Ureter (tissue), 1 donor: Measurements from ENCODE around the gene TRIO. TPM values are rescaled to one million over a fixed set of nuclear protein-coding genes. Genes with fewer than 3 reads are reported as not detected.
"Not testable (repeated sequence)": the region's sequence is repeated elsewhere in the genome, so short reads cannot be mapped to it uniquely, and the experiment has no call there.

Source experiments
- DNase-seq: peaks from one replicate; pipeline ENCODE4 v3.0.0-alpha.2; 2020; ENCODE audit warnings: low spot score
- total RNA-seq: library from RNA; stranded (reverse); gene quantifications from one replicate; pipeline ENCODE4 v1.2.4, GENCODE V29; 2023
- donor health status: DM: yes; HTN: yes; CAD: no.

Gene TRIO
- total RNA-seq, result 216 TPM

GRCh38 chr5:14142827-14143545 is at the start of gene TRIO:
TRIO (plus strand) TSS chr5:14143342; CDS start chr5:14143726, 384 bp downstream.
- DNase-seq, result peak; percentile 95

GRCh38 chr5:14097380-14097779 is 45.8 kb upstream of the TRIO start:
- not testable (repeated sequence) for DNase-seq

GRCh38 chr5:14097998-14098471 is 45.1 kb upstream of the TRIO start:
- DNase-seq, result no peak

- DNase-seq, result no peak
These were observed 42.9 kb upstream of the TRIO start for GRCh38 chr5:14100281-14100680.

- no peak for DNase-seq
These were observed 41.2 kb upstream of the TRIO start for GRCh38 chr5:14101922-14102321.

GRCh38 chr5:14102666-14103065 is 40.5 kb upstream of the TRIO start:
- DNase-seq, result no peak

- no peak for DNase-seq
These were observed 37.3 kb upstream of the TRIO start for GRCh38 chr5:14105718-14106410.

GRCh38 chr5:14107536-14107935 is 35.6 kb upstream of the TRIO start:
- no peak for DNase-seq

GRCh38 chr5:14108170-14108996 is 34.8 kb upstream of the TRIO start:
- DNase-seq, result peak; percentile 68

- DNase-seq, result no peak
These were observed 33.9 kb upstream of the TRIO start for GRCh38 chr5:14109041-14109747.

- no peak for DNase-seq
These were observed 33.4 kb upstream of the TRIO start for GRCh38 chr5:14109771-14110170.

GRCh38 chr5:14110196-14110595 is 32.9 kb upstream of the TRIO start:
- DNase-seq, result no peak

GRCh38 chr5:14110680-14111079 is 32.5 kb upstream of the TRIO start:
- DNase-seq, result no peak

- DNase-seq, result peak; percentile 45
These were observed 30.0 kb upstream of the TRIO start for GRCh38 chr5:14112998-14113652.

GRCh38 chr5:14114615-14115251 is 28.4 kb upstream of the TRIO start:
- DNase-seq, result no peak

- DNase-seq, result no peak
These were observed 27.7 kb upstream of the TRIO start for GRCh38 chr5:14115323-14115895.

GRCh38 chr5:14118551-14119320 is 24.4 kb upstream of the TRIO start:
- no peak for DNase-seq

GRCh38 chr5:14120176-14120575 is 23.0 kb upstream of the TRIO start:
- no peak for DNase-seq

GRCh38 chr5:14121552-14121951 is 21.6 kb upstream of the TRIO start:
- no peak for DNase-seq

- DNase-seq, result no peak
These were observed 21.1 kb upstream of the TRIO start for GRCh38 chr5:14122089-14122488.
